ENCODE results near the gene GAGE12J.

DNA sequence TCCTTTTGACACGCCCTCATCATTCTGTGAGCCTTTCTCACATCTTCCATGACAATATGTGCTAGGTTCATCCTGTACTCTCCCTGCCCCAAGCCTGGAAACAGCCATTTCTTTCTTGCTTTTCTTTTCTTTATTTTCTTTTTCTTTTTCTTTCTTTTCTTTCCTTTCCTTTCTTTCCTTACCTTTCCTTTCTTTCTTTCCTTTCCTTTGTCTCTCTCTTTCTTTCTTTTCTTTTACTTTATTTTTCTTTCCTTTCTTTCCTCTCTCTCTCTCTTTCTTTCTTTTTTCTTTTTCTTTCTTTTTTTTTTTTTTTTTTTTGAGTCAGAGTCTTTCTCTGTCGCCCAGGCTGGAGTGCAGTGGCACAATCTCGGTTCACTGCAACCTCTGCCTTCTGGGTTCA, 37.6 kb upstream of the GAGE12J start:
- TF ChIP-seq CTCF (conservative IDR thresholded peaks at IDR 0.05) = no peak
- TF ChIP-seq ZFX (IDR thresholded peaks at IDR 0.05) = no peak

Measured in C4-2B (cell line).